GM19035 (cell line): ENCODE results near the gene ADARB2.

Experiments used
- ATAC-seq: cut with Tn5 transposase; IDR thresholded peaks from one replicate; pipeline ENCODE4 v1.9.1; 2021; ENCODE audit not compliant: unreplicated experiment

The ADARB2 gene

DNA sequence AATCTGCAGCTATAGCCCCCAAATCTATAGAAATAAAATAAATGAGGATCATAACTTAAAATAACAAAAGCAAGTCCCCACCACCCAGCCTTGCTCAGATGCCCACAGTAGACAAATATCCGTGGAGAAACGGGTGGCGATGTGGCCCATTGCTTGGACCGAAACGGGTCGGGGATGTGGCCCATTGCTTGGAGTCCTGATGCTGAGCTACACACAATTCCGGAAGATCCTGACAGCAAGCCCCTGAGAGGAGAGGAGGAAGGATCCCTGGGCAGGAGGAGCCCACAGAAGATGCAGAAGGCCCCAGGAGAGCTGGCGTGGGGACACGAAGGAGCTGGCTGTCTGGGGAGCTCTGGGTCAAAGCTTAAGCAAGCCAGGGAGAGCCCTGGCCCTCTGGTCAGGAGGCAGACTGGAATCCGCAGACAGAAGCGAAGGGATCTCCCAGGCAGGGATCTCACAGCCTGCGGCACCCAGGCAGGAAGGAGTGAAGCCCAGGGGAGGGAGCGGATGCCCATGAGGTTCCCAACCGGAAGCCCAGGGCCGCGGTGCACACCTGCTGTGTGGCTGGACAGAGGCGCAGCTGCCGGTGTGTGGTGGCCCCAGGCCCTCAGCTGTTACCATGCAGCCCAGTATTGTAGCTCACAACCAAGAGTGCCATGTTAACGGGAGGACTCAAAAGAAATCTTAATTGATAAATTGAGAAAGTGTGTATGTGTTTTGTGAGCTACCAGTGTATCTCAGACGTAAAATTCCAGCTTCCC is 138.8 kb downstream of the ADARB2 start:
- ATAC-seq = no peak

DNA sequence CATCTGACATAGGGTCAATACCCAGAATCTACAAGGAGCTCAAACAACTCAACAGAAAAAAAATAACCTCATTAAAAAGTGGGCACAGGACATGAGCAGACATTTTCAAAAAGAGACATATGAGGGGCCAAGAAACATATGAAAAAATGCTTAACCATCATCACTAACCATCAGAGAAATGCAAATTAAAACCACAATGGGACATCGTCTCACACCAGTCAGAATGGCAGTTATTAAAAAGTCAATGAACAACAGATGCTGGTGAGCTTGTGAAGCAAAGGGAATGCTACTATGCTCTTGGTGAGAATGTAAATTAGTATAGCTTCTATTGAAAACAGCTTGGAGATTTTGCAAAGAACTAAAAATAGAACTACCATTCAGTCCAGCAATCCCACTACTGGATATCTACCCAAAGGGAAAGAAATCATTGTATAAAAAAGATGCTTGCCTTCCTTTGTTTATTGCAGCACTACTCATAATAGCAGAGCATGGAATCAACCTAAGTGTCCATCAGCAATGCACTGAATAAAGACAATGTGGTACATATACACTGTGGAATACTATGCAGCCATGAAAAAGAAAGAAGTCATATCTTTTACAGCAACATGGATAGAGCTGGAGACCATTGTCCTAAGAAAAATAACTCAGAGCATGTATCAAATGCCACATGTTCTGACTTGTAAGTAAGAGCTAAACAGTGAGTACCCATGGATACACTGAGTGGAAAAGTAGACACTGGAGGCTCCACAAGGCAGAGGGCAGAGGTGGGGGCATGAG is 139.8 kb downstream of the ADARB2 start:
- ATAC-seq = no peak

DNA sequence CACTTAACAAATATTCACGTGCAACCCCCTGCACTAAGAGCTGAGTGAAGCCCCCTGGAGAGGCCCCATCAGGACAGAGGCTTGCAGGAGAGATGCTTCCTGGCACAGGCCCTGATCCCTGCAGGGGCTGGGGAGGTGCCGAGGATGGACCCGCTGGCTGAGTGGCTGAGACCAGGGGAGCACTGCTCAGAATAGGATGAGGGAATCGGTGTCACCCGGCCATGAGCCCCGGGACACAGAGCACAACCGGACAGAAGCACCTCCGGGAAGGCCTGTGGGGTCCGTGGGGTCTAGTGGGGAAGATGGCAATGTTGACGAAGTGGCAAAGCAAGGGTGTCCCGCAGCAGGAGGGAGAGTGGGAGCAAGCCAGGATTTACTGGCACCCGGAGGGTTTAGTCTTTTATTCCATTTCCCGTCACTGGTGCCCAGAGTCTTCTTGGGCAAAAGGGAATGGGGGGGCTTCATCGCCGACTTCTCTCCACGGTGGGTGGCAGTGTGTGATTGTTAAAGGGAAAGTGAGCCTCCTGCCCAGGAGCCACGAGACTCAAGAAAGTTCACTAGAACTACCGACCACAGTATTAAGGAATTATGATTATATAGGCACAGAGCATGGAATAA is 140.7 kb downstream of the ADARB2 start:
- no peak for ATAC-seq

DNA sequence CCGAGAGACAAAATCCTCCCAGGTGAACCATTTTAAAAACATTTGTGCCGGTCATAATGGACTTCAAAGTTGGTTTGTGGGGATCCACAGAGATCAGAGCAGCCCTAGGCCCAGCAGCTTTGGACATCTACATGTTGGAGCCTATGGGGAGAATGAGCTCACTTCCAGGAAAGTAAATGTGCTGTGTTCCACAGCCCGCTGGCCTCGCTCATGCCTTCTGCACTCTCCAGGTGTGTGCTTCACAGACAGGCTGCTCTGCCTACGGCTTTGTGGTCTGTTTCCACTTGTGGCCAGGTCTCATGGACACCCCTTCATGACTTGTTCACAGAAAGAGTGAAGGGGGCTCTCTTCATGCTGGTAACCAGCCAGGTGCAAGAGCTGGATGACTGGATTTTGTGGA is 141.6 kb downstream of the ADARB2 start:
- ATAC-seq = no peak

DNA sequence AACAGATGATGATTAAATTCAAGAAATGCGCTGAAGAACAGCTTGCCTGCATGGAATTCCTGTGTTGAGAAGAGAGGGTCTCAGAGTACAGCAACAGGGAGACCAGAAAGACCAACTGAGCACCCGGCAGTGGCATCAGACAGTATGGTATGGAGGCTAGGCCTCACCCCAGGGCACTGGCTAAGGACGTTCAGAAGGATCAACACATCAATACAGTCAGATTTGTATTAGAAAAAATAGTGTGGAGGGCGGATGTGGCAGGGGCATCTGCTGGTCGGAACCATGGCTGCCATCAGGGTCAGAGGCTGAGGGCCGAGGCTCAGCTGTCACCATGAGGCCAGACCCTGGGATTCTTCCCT is 142.1 kb downstream of the ADARB2 start:
- ATAC-seq = no peak

DNA sequence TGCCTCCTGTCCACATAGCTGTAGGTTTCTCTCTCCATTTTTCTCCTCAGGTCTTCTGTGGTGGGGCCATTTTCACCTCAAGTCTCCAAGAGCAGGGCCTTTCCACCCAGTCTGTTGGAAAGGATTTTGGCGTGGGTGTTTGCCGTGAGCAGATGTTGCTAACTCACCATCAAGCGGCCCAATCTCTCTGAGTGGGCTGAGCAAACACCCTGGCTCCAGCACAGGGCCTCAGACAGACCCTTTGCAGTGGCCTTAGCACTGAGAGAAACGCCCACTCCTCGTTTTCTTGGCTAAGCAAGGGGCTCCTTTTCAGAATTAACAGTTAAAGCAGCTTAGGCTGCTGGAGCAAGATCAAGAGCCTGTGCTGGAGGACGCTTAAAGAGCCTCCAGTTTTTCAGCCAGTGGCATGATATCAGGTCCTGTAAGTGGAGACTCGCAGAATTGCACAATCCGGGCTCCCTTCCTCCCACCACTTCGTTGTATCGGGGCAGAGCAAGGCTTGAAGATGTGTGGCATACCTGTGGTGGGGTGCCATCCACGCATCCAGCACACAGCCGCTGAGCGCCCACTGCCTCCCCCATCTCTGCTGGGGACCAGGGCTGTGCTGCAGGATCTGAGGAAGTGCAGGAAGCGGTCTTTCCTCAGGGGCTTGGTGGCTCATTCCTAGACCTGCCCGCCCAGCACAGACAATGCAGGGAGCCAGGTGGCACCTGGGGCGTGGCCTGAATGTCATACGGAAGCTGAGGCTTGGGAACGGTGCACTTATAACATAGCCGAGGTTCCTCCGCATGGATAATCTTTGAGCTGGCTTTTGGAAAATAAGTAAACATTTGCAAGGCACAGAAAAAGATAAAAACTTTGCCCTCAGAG is 142.7 kb downstream of the ADARB2 start:
- no peak for ATAC-seq

DNA sequence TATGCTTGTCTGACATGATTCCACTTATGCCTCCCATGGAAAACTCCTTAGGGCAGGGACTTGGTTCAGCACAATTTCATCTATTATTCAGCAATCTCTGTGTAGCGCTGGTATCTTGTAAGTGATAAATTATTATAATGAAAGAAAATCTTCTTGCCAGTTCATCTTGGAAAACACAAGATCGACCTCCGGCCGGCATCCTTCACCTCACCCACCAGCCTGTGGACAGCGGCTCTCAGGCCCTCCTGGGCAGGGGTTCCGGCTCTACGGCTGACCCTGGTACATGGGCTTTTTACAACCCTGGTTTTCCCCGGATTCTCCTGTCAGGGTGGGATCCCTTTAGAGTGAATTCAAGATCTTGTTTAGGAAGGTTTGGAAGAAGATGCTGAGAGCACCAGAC is 145.6 kb downstream of the ADARB2 start:
- no peak for ATAC-seq

DNA sequence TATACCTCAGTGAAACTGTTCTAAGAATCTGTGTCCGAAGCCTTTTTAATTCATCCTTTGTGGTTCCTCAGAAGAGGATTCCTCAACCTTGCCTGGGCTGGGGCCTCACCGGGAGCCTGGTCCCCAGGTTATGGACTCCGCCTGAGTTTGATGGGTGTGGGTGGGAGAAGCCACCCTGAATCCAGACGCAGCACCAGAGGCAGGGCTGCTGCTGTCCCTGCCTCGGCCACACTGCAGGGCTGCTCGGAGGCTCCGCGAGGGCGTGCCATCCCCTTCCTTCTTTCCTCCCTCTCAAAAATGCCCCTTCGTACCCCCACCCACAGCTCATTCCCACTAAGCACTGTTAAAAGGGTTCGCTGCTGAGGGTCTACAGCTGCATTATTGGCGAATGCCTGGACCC is 146.3 kb downstream of the ADARB2 start:
- ATAC-seq = no peak

DNA sequence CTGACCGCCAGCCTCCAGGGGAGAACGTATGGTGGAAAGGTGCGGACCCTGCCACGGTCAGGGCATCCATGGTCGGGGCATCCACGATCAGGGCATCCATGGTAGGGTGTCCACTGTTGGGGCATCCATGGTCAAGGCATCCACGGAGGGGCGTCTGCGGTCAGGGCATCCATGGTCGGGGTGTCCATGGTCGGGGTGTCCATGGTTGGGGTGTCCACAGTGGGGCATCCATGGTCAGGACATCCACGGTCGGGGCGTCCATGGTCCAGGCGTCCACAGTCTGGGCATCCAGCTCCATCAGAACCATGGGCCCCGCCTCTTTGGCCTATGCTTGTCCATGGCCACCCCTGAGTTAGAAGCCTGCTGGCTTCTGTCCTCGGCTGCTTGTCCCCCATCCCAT is 148.1 kb downstream of the ADARB2 start:
- ATAC-seq = no peak

DNA sequence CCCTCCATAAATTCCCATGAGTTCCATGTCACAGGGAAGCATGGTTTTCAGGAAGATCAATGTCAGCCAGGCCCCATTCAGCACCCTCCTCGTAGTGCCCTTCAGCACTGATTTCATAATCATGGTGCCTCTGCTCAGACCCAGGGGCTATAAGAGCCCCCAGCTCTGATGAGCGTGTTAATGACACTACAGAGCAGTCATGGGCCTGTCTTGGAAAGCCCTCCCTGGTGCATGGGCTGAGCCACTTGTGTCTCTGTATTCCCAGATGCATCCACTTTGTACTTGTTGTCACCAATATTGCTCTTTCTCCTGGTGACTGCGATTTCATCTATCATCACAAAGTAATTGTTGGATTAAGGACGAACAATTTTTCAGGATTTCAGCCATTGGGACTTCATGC is 154.6 kb downstream of the ADARB2 start:
- ATAC-seq = no peak

DNA sequence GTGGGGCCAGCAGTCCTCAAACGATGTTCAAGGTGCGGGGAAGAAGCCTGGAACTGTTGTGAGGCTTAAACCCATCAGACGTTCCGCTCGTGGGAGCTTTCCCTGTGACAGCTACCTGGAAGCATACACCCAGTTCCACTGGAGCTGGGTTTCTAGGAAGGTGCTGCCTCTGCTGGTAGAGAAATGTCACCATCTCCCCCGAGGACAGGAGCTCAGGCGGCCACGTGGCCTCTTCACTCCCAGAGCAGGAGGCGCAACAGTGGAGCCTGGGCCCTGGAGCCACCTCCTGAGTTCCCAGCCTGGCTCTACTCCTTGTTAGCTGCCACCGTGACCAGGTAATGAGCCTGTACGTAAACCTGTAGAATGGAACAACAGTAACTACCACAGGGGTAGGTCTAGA is 156.1 kb downstream of the ADARB2 start:
- ATAC-seq = no peak

DNA sequence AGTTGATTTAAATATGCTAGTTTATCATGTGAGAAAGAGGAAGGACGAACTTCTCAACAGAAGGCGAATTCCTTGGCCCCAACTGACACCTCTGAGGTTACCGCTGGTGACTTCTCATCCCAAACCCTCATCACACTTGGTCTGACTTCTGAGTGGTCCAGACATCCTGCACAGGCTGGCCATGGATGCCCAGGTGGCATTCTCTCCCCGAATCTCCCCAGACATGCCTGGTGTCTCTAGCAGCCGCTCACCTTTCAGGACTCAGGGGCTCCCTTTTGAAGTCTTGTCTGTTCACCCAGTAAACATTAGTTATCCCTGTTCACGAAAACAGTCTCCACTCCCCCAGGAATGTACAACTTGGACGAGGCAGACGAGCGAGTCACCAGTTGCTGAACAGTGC is 157.7 kb downstream of the ADARB2 start:
- no peak for ATAC-seq

DNA sequence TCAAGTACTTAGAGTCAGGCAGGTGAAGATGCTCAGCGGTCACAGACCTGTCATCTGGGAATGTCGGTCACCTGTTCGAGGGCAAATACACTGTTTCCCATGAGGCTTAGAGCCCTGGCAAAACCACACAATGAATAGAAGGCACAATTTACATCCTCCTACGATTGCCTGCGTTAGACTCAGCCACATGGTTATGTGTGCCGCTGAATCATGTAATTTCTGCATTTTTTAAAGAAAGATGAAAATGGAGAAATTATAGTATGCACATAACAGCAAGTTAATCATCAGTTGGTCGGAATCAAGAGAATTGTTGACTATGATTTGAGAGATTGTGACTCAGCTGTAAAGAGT is 158.2 kb downstream of the ADARB2 start:
- ATAC-seq = no peak

DNA sequence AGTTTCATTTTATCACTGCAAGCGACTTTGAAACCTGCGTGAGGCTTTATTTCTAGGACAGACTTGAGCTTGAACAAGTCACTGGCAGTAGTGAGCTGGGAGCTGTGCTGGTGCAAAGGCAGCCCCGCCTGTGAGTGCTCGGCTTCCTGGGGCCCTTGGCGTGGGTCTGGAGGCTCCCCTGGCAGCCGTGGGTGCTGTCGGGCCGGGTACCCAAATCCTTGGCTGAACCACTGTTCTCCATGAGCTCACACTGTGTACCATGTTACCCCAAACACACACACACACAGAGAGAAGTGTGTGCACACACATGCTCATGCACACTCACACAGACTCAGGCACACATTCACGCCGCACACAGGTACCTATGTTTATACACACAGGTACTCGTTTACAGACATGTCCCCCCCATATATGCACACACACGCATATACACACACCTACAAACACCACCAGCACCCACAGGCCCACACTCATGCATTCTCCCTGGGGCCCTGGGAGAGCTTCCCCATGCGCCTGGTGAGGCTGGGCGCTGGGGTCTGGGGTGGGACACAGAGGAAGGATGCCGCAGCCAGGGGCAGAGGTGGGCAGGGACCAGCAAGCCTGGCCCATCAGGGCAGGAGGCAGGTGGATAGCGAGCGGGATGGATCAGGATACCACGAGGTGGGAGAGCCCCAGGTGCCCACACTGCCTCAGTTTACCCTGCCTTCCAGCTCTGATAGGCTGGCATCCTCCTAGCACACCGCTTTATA is 158.8 kb downstream of the ADARB2 start:
- ATAC-seq = no peak

DNA sequence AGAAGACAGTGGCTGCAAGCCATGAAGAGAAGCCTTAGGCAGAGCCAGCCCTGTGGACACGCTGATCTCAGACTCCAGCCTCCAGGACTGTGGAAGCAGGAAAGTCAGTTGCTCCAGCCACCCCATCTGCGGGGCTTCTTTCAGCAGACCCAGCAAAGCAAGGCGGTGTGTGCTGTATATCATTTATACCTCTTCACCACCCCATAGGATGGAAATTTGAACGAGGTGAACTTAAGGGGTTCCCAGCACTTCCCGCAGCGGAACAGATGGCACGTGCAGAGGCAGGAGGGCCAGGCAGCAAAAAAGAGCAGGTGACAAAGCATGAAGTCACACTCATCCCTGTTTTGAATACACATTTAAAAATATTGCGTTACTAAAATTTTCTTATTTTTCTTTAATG is 159.4 kb downstream of the ADARB2 start:
- no peak for ATAC-seq

DNA sequence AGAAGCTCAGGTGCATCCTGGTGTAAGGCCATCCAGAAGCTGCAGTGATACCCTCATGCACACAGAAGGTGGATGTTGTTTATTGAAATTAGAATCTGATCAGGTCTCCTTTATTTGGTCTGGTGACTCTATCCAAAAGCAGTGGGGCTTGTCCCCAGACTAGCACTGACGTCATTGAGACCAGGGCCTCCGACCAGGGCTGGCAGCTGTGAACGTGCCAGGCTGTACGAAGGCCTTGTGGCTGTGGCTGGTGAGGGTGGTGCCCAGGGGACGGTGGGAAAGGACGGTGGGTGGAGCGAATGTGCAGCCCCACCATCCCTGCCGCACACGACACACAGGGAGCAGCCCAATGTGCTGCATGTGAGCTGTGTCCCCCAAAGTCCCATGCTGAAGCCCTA is 160.0 kb downstream of the ADARB2 start:
- ATAC-seq = no peak

DNA sequence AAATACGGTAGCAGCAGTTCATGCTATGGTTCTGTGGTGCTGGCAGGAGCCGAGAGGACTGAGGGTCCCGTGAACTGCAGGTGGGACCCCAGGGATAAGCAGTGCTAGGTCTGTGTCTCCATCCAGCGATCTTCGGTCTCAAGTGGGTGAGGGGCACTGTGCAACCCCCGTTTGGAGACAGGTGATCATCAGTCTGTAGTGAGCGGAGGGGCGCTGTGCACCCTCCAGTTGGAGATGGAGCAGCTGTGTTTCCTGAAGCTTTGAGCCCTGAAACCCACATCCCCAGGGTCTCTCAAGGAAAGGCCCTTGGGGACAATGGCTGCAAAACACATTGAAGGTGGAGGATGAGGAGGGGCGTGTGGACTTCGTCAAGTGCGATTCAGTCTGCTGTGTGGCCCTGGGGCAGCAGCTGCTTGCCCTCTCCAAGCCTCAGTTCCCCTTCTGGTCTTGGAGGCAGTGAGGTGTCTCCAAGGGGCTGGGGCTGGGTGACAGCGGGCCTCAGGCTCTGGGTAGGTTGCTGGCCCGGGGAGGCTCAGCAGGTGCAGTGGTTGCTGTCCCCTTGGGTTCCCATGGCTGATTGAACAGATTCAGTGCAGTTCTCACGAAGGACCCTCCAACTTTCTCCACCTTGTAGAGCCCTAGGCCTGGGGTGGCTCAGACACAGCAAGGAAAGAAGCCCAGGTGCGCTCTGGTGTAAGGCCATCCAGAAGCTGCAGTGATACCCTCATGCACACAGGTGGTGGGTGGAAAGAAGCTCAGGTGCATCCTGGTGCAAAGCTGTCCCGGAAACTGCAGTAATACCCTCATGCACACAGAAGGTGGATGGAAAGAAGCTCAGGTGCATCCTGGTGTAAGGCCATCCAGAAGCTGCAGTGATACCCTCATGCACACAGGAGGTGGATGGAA is 160.6 kb downstream of the ADARB2 start:
- ATAC-seq = no peak

DNA sequence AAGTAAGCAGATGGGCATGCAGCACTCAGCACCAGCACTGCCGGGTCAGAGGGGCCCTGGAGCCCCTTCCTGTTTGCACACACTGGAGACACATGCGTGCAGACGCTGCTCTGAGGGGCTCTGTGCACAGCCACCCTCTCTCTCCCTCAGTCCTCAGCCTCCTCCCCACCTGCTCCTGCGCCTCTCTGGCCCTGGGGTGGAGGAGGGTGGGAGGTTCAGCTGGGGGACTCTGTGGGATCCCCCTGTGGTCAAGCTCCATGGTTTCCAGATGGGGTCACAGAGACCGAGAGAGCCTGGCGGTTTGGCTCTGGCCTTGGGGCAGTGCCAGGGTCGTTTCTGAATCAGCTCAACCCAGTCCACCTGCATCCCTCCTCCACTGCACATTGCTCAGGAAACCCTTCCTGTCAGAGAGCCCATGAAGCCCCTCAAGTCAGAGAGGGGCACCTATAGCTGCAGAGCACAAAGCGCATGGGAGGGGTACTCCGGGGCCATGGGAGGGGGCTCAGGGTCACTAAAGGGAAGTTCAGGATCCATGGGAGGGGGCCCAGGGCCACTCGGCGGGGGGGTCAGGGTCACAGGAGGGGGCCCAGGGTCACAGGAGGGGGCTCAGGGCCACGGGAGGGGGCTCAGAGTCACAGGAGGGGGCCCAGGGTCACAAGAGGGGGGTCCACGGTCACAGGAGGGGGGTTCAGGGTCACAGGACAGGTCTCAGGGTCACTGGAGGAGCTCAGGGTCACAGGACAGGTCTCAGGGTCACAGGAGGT is 161.7 kb downstream of the ADARB2 start:
- no peak for ATAC-seq

DNA sequence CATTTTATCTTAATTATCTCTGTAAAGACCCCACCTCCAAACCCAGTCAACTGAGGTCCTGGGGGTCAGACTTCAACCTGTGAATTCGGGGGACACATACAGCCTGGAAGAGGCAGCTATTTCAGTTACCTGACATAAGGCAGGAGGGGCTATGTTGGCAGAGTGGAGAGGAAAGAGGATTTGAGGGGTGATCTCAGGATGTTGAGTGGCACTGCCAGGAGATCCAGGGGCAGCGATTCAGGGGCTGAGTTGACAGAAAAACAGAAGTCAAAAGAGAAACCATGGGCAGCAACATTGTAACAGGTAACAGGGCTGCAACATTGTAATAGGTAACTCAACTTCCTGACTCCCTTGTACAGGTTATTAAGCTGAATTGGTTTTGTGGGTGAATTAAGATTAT is 162.6 kb downstream of the ADARB2 start:
- ATAC-seq = no peak
